GM18870 (cell line): ENCODE data around the gene TOP2B.

Experiments used
- ATAC-seq: cut with Tn5 transposase; IDR thresholded peaks from one replicate; pipeline ENCODE4 v1.9.1; 2021; ENCODE audit warnings: moderate library complexity; ENCODE audit not compliant: unreplicated experiment

The TOP2B gene

GRCh38 chr3:25678581-25678980 is 13.9 kb upstream of the TOP2B start:
- no peak for ATAC-seq

GRCh38 chr3:25677121-25677520 is 12.4 kb upstream of the TOP2B start:
- ATAC-seq = no peak

GRCh38 chr3:25674670-25675069 is 10.0 kb upstream of the TOP2B start:
- no peak for ATAC-seq

GRCh38 chr3:25673738-25674298 is 9.1 kb upstream of the TOP2B start:
- ATAC-seq = no peak

GRCh38 chr3:25665315-25666280 is 891 bp upstream of the TOP2B start:
- ATAC-seq = peak; percentile 23

GRCh38 chr3:25663869-25664811 is 567 bp downstream of the TOP2B start:
- peak; percentile 15 for ATAC-seq

- peak; percentile 22 for ATAC-seq
Observed at GRCh38 chr3:25663347-25663868, 1.3 kb downstream of the TOP2B start.

- ATAC-seq = no peak
Observed at GRCh38 chr3:25662736-25663320, 1.9 kb downstream of the TOP2B start.

GRCh38 chr3:25661694-25662437 is 2.8 kb downstream of the TOP2B start:
- no peak for ATAC-seq

- no peak for ATAC-seq
Observed at GRCh38 chr3:25658836-25659235, 5.9 kb downstream of the TOP2B start.

GRCh38 chr3:25657293-25657692 is 7.4 kb downstream of the TOP2B start:
- ATAC-seq = no peak

- ATAC-seq = no peak
Observed at GRCh38 chr3:25655659-25656058, 9.0 kb downstream of the TOP2B start.

- no peak for ATAC-seq
Observed at GRCh38 chr3:25654576-25654975, 10.1 kb downstream of the TOP2B start.

GRCh38 chr3:25653322-25653721 is 11.4 kb downstream of the TOP2B start:
- no peak for ATAC-seq

- no peak for ATAC-seq
Observed at GRCh38 chr3:25652921-25653320, 11.8 kb downstream of the TOP2B start.

- no peak for ATAC-seq
Observed at GRCh38 chr3:25648925-25649830, 15.5 kb downstream of the TOP2B start.

- ATAC-seq = peak; percentile 93
Observed at GRCh38 chr3:25648107-25648535, 16.6 kb downstream of the TOP2B start.

- no peak for ATAC-seq
Observed at GRCh38 chr3:25635038-25635437, 29.7 kb downstream of the TOP2B start.

GRCh38 chr3:25633919-25634318 is 30.8 kb downstream of the TOP2B start:
- ATAC-seq = no peak
